ENCODE results near the gene OVOL3.

DNA sequence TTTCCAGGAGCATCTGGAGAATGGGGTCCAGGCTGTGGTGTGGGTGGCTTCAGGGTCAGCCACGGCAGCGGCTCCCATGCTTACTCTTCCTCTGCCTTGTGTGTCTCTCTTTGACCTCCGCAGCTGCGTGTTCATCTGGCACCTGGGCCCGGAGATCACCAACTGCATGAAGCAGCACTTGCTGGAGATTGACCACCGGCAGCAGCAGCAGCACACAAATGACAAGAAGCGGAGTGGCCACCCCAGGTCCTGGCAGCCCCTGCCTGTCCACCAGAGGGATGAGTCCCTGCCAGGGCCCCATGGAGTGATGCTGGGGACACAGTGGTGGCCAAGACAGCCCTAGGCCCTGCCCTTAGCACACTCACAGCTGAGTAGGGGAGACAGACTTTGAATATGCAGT is 18.4 kb upstream of the OVOL3 start:
- TF ChIP-seq CTCF (IDR thresholded peaks at IDR 0.05): no peak
- no peak for TF ChIP-seq POLR2A (IDR thresholded peaks at IDR 0.05; ENCODE audit: low read depth)
- no peak for TF ChIP-seq EP300 (IDR thresholded peaks at IDR 0.05)
